Skin of body (tissue), 2 donors: ENCODE results near the gene HOXD3. TPM values are rescaled to one million over a fixed set of nuclear protein-coding genes. Genes with fewer than 3 reads are reported as not detected.

Source experiments
- DNase-seq: peaks from one replicate; lab custom pipeline; 2025; lab: John Stamatoyannopoulos, UW
- total RNA-seq: library from RNA; depleted of rRNA; stranded (reverse); fragments of >200 nt; gene quantifications from one replicate; pipeline ENCODE4 v1.2.3, GENCODE V29; 2014

HOXD3 gene
- total RNA-seq, 1 donor from 2014 or later = 9.7 TPM

DNA sequence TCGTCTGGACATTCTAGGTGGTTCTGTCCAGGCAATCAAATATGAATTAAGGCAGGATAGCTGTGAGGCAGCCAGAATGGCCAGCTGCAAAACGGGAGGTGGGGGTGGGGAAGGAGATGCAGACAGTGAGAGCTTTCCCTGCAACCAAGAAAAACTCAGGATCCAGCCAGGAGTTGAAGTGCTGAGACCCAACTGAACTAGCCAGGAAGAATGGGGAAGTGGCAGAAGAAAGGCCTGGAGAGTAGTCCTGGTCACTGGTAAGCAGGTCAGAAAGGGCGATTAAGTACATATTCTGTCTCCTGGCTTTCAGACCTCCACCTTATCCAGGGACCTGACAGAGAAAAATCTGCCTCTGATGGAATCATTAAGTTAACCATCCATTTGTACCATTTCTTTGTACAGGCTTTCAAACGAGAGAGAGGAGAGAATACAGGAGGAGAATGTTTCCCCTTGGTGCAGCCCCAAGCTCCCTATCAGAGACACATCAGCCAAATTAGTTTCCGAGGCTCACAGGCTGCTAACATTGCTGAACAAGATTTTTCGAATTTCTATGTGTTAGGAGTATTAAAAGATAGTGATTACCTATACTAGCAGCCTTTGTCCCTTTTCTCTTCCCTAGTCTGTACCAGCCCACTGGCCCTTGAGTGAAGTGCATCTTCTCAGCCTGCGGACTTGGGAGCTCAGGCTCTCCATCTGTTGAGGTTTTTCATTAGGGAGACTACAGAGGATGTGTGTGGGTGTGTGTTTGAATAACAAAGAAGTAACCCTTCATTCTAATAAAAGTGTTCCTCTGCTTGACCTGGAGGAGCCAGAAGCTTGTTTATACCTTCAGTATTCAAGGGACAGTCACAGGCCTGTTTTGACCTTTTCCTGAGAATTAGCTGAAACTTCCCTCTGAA, 18.9 kb downstream of the HOXD3 start:
- no peak for DNase-seq

DNA sequence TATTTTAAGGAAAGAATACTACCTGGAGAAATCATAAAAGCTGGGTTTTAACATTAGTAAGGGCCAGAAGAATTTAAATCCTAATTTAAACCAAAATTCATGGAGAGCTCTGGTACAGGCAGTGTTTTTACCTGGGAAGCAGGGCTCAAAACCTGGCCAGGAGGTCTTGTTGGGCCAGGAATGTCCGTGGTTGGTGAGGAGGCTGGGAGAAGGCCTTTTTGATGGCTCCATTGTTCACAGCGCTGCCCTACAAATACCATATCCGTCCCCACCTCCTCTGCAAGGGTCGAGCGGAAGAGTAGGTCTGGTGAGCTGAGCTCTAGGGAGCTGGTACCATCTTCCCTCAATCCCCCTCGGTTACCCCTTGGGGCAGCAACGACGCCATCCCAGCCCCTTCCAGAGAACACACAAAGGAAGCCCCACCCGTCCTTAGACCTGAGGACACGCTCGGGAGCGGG, 20.5 kb downstream of the HOXD3 start:
- DNase-seq = no peak

DNA sequence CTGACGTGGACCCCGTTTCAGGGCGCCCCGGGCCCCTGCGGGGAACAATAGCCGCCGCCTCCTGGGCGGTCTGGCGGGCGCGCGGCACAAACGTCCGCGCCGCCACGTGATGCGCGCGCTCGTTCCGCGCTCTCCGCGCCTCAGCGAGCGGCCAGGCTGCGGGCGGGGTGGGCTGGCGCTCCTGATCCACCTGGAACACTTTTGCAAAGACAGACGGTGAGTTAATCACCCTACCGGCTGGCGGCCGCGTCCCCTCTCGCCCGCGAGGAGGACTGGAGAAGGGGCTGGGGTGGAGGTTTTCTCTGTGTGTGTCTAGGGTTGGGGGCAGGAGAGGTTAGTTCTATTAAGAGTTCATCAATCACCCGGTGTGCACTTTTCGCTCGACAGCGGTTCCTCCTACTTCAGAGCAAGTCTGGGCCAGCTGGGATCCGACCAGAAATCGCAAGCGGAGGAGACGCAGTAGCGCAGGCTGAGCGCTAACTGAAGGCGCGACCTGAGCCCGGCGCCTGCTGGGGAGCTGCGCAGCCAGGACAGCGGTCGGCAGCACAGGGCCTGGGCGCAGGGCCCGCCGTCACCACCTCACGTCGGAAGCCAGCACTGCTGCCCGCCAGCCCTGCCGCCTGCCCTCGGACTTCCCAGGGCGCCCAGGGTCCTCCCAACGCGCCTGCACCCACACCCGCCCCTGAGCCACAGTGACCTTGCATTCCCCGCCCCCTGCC, 21.1 kb downstream of the HOXD3 start:
- peak; percentile 7 for DNase-seq

- DNase-seq = no peak
Observed at GRCh38 chr2:176178757-176179295, 21.7 kb downstream of the HOXD3 start.

DNA sequence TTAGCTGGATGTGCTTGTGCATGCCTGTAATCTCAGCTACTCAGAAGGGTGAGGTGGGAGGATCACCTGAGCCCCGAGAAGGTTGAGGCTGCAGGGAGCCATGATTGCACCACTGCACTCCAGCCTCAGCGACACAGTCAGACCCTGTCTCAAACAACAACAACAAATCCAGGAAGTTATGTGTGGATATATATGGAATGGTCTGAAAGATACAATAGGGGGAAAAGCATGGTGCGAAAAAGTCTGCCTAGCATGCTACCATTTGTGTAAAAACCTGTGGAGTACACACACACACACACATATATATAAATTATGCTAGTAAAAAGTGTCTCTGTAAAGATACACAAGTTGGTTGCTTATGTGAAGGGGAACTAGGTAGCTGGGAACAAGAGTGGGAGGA, 24.4 kb downstream of the HOXD3 start:
- DNase-seq = no peak

DNA sequence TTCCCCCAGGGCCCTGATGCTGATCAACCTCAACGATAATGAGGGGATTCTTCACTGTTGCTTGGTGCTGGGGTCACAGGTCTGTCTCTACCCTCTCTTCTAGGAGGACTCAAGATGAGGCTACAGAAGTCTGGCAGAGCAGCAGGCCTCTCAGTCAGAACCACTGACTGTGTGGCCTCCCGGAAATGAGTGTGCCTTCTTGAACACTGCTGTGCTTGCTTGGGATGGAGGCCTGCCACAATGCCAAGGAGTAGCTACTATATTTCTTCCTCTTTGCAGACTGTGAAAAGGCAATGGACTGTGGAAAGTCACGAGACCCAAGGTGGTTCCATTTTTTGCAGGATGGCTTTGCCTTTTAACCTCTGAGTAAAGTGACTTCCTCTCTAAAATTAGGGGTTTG, 25.6 kb downstream of the HOXD3 start:
- no peak for DNase-seq

DNA sequence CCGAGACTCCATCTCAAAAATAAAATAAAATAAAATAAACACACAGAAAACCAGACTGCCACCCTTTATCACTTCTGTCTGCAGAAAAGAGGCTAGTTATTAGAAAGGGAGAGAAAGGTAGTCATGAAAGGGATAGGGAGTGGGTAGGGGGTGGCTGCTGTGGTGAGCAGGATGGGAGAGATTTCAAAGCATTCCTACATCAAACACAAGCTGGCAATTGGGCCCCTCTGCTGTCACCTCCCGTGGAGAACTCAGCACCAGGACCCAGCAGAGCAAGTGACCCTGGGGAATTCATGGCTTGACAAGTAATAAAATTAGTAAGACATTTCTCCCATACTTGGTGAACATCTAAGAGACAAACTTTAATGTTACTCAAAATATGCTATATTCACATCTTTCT, 27.6 kb downstream of the HOXD3 start:
- no peak for DNase-seq

GRCh38 chr2:176186024-176186423, 28.9 kb downstream of the HOXD3 start:
- no peak for DNase-seq

DNA sequence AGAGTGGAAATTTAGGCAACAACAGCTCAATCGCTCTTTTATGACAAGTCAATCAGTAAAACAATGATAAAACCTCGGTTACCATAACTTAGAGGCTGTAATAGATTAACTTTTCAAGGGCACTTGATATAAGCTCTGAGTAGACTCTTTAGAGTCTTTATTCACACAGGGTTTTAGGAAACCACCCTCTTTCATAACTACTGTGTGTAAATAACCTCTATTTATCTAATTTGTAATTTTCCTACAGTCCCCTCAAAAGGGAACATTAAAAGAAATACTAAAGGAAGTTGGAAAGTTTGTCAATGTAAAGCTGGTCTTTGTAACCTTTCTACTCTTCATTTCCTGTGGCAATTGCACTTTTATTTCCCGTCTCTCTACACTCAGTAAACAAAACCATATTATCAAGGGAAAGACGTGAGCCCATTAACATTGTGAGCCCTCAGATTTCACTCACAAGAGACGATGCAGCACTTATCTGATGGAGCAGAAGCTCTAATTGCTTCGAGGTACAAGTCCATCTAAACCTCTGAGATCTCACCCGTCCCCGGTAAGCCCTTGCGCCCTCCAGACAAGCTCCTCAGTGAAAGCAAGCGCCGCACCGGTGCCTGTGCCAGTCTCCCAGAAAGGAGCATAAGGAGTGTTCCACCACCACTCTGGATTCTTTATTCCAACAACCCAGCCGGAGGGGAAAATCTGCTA, 30.2 kb downstream of the HOXD3 start:
- no peak for DNase-seq

DNA sequence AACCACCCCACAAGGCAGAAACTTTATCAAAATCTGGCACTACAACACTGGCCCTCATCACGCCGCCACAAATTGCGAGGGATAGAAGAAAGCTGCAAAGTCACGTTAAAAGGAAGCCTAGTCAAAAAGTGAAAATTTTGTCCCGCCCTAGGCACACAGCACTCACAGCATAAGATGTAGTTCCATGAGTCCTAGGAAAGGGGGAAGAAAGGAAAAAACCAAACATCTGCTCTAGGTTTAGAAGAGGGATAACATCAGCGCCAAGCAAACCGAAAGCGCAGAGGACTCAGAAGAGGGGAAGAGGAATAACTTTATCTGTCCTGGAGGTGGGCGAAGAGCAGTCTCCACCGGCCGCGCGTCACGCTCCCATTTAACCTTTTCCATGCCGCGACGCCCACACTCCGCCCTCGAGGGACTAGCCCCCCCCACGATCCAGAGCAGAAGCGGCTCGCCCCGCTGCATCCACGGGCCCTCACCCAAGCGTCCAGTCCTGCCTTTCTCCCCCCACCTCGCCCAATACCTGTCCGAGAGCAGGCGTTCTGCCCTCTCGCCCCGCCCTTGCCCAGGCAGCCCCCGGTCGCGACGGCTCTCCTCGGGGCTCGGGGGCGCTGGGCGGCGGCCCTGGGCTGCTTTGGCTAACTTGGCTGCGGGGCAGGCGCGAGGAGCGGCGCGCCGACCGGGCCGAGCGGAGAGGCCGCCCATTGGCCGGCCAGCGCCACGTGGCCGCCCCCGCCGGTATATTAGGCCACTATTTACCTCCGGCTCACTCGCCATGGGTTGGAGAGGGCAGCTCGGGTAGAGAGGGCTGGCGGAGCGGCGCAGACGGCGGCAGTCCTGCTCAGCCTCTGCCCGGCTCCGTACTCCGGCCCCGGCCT, 31.0 kb downstream of the HOXD3 start, which contains the start of gene HOXD1:
Gene HOXD1, plus strand, starts transcription at position 770 of the 875 bp plus-strand sequence. CDS start 134 bp downstream, outside the sequence.
- DNase-seq = peak; percentile 59

DNA sequence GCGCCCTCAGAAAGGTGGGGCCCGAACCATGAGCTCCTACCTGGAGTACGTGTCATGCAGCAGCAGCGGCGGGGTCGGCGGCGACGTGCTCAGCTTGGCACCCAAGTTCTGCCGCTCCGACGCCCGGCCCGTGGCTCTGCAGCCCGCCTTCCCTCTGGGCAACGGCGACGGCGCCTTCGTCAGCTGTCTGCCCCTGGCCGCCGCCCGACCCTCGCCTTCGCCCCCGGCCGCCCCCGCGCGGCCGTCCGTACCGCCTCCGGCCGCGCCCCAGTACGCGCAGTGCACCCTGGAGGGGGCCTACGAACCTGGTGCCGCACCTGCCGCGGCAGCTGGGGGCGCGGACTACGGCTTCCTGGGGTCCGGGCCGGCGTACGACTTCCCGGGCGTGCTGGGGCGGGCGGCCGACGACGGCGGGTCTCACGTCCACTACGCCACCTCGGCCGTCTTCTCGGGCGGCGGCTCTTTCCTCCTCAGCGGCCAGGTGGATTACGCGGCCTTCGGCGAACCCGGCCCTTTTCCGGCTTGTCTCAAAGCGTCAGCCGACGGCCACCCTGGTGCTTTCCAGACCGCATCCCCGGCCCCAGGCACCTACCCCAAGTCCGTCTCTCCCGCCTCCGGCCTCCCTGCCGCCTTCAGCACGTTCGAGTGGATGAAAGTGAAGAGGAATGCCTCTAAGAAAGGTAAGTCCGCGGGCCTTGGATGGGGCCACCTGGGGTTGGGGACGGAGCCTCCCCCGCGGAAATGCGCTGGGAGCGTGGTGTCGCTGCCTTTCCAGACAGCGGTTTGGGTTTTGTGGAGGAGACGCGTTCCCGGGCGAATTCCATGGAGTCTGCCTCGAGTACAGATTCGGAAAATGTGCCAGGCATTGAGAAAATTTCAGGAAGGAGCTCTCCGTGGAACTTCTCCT, 31.9 kb downstream of the HOXD3 start:
- DNase-seq = no peak

- no peak for DNase-seq
Observed at GRCh38 chr2:176189681-176190641, 32.9 kb downstream of the HOXD3 start.

- no peak for DNase-seq
Observed at GRCh38 chr2:176192351-176192750, 35.2 kb downstream of the HOXD3 start.

GRCh38 chr2:176193048-176193447, 35.9 kb downstream of the HOXD3 start:
- DNase-seq = no peak

DNA sequence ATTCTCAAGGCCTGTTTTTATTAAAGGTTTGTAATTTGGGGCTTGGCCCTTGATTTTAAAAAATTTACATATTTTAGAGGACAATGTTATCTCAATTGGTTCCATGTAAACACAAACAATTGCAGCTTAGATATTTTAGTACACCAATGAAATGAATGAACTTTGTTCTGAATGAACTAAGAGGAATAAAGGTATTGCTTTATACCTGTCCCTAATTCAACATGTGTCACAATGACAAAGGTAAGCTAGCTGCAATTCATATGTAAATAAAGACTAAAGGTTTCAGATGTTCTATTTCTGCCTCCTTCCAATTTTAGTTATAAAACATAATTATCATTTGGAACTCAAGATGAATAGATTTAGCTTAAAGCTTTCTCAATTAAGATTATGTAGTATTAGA, 42.8 kb downstream of the HOXD3 start:
- no peak for DNase-seq

DNA sequence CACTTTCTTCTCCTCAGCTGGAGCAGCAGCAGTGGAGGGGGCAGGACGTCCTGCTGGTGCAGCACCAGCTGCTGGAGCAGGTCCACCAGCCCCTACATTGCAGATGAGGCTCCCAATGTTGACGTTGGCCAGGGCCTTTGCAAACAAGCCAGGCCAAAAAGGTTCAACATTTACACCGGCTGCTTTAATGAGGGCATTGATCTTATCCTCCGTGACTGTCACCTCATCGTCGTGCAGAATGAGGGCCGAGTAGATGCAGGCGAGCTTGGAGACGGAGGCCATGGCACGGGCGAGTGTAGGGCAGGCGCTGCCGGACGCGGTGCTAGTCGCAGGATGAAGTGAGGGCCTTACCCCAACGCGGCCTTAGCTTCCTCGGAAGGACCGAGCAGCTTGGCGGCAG, 43.9 kb downstream of the HOXD3 start:
- no peak for DNase-seq

GRCh38 chr2:176202491-176202890, 45.4 kb downstream of the HOXD3 start:
- no peak for DNase-seq

DNA sequence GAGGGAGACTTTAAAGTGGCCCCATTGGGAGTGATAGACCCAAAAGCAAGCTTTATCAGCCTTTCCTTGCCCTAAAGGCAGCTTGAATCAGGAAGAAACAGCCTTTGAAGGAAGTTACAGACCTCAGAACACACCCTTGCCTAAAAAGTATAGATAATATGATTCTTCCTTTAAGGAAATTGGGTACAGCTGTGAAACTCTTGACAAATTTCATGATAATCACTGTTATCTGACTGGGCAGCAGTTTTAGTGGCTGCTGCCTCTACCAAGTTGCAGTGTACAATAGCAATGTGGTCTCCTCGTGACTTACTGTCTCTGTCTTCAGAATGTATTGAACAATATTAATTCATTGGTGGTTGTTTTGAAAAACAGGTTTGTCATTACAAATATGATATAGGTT, 48.0 kb downstream of the HOXD3 start:
- DNase-seq = no peak
